Endothelial cell of umbilical vein (primary cell): ENCODE results near the gene LRRC71. TPM values are rescaled to one million over a fixed set of nuclear protein-coding genes. Genes with fewer than 3 reads are reported as not detected.
A peak's percentile ranks its signal among the peaks of the same experiment; 100 is the strongest.

ENCODE experiments used
- BruUV-seq: library from RNA; stranded (reverse); fragments of 400-500 nt; replicated peaks from 2 replicates; lab custom pipeline; 2021; lab: Mats Ljungman, UMichigan
- CTCF ChIA-PET: fragments of 300-600, 350-600 bp; sonication (Branson Sonifier 250); formaldehyde crosslinking; loops from one replicate; lab custom pipeline; 2021; ENCODE audit warnings: antibody characterized with exemption, inconsistent platforms; lab: Charles Lee
- POLR2A ChIA-PET: fragments of 300-600, 350-600 bp; sonication (Branson Sonifier 250); formaldehyde crosslinking; loops from one replicate; lab custom pipeline; 2021; ENCODE audit warnings: antibody characterized with exemption, inconsistent platforms; lab: Charles Lee
- DNase-seq: peaks from one replicate; pipeline ENCODE4 v3.0.0-alpha.2; 2011; ENCODE audit warnings: low read depth, low spot score
- FAIRE-seq: peaks from 2 replicates; lab custom pipeline; 2011; peaks lifted over from hg19 to GRCh38; lab: Jason Lieb, UNC
- H2AFZ ChIP-seq: 2 replicates; pipeline ENCODE4 v1.6.0; 2012; ENCODE audit warnings: low read depth, low read length, control low read depth, inconsistent platforms
- H3K27ac ChIP-seq: 2 replicates; pipeline ENCODE4 v1.5.1; 2011; ENCODE audit warnings: low read depth, mild to moderate bottlenecking, control low read depth, low read length, moderate library complexity; ENCODE audit not compliant: insufficient read depth
- H3K27me3 ChIP-seq, 2 experiments: 2 replicates each; pipeline versions ENCODE4 v1.6.0 to v1.6.1; 2011; ENCODE audit warnings: low read length in 2 of 2, mixed read lengths in 1 of 2; ENCODE audit not compliant: control insufficient read depth in 2 of 2, insufficient read depth in 2 of 2
- H3K36me3 ChIP-seq, 2 experiments: 2 replicates in 1 of 2; 3 replicates in 1 of 2; pipeline ENCODE4 v1.5.1; 2011; ENCODE audit warnings: low read length in 2 of 2, mild to moderate bottlenecking in 1 of 2, moderate library complexity in 1 of 2; ENCODE audit not compliant: control insufficient read depth in 2 of 2, insufficient read depth in 2 of 2; ENCODE audit errors: extremely low read depth in 1 of 2
- H3K4me1 ChIP-seq: 3 replicates; pipeline ENCODE4 v1.5.1; 2011; ENCODE audit warnings: mild to moderate bottlenecking, low read length; ENCODE audit not compliant: control insufficient read depth, insufficient read depth; ENCODE audit errors: extremely low read depth
- H3K4me2 ChIP-seq: 2 replicates; pipeline ENCODE4 v1.6.1; 2011; ENCODE audit warnings: low read length, control low read depth, mixed read lengths; ENCODE audit not compliant: insufficient read depth
- H3K4me3 ChIP-seq, 3 experiments: fragments of 200-600 bp in 1 of 3; sonication (generic), shearing (Covaris generic) in 1 of 3; replicated peaks in 1 of 3; 2 replicates each; pipeline ENCODE4 v1.5.1; 2011 to 2016; ENCODE audit warnings: control low read depth in 3 of 3, low read length in 3 of 3, mild to moderate bottlenecking in 2 of 3, inconsistent platforms in 1 of 3, low read depth in 1 of 3, moderate library complexity in 1 of 3; ENCODE audit not compliant: insufficient read depth in 1 of 3
- H3K79me2 ChIP-seq: 2 replicates; pipeline ENCODE4 v1.6.0; 2012; ENCODE audit warnings: low read length, inconsistent platforms; ENCODE audit not compliant: control insufficient read depth, insufficient read depth
- H3K9ac ChIP-seq: replicated peaks from 2 replicates; pipeline ENCODE3; 2011; ENCODE audit warnings: low read length, control low read depth; ENCODE audit not compliant: insufficient read depth; ENCODE audit errors: extremely low read depth
- H3K9me1 ChIP-seq: replicated peaks from 3 replicates; pipeline ENCODE4 v1.6.0; 2011; ENCODE audit warnings: mild to moderate bottlenecking, low read length; ENCODE audit not compliant: control insufficient read depth, insufficient read depth; ENCODE audit errors: extremely low read depth
- H3K9me3 ChIP-seq: replicated peaks from 2 replicates; pipeline ENCODE4 v1.5.1; 2012; ENCODE audit warnings: low read length, inconsistent platforms; ENCODE audit not compliant: control insufficient read depth, insufficient read depth
- H4K20me1 ChIP-seq: replicated peaks from 2 replicates; pipeline ENCODE3; 2011; ENCODE audit warnings: mild to moderate bottlenecking, low read length; ENCODE audit not compliant: control insufficient read depth, insufficient read depth; ENCODE audit errors: extremely low read depth
- EZH2 ChIP-seq: IDR thresholded peaks from 2 replicates; pipeline ENCODE4 v1.6.1; 2012; ENCODE audit warnings: borderline replicate concordance, low read depth, mild to moderate bottlenecking, moderate library complexity, low read length, inconsistent platforms; ENCODE audit not compliant: severe bottlenecking
- FOS ChIP-seq: IDR thresholded peaks from 2 replicates; pipeline ENCODE4 v1.6.1; 2011; ENCODE audit warnings: mild to moderate bottlenecking, low read length, moderate library complexity, borderline replicate concordance; ENCODE audit not compliant: insufficient read depth
- GATA2 ChIP-seq: IDR thresholded peaks from 2 replicates; pipeline ENCODE4 v1.7.0; 2011; ENCODE audit warnings: low read depth, mild to moderate bottlenecking, moderate library complexity, mixed read lengths, low read length; ENCODE audit not compliant: insufficient read length, insufficient read depth
- JUN ChIP-seq: IDR thresholded peaks from 2 replicates; pipeline ENCODE4 v1.6.1; 2011; ENCODE audit warnings: borderline replicate concordance, low read depth; ENCODE audit not compliant: insufficient read length, insufficient read depth
- MYC ChIP-seq: IDR thresholded peaks from one replicate; pipeline ENCODE4 v1.6.1; 2011; ENCODE audit warnings: mild to moderate bottlenecking, low read depth, low read length
- POLR2A ChIP-seq: IDR thresholded peaks from 2 replicates; pipeline ENCODE4 v1.6.1; 2012; ENCODE audit warnings: low read depth, mild to moderate bottlenecking, control low read depth, low read length
- POLR2AphosphoS5 ChIP-seq: IDR thresholded peaks from 2 replicates; pipeline ENCODE4 v1.6.1; 2012; ENCODE audit warnings: low read depth, mild to moderate bottlenecking, control low read depth, low read length, moderate library complexity; ENCODE audit not compliant: insufficient read depth
- dilution Hi-C: fragments of 300-500 bp; cut with MboI; formaldehyde crosslinking; loops from one replicate; pipeline ENCODE4 v1.15.0; 2019; ENCODE audit warnings: low sequenced_read_pairs; ENCODE audit not compliant: extremely low pct_ligation_motif_present
- intact Hi-C: fragments of 100-400 bp; cut with micrococcal nuclease; formaldehyde crosslinking; loops from one replicate; pipeline ENCODE4 v1.10.0; 2022
- polyA plus RNA-seq, 4 experiments: library from polyadenylated mRNA; depleted of rRNA in 3 of 4; stranded (reverse) in 3 of 4; unstranded in 1 of 4; fragments of >200 nt; gene quantifications; 2 replicates each; pipeline versions ENCODE4 v1.2.1 to v1.2.3, GENCODE V29; 2011 to 2012; ENCODE audit warnings: missing spikeins in 1 of 4
- total RNA-seq: library from RNA; stranded (reverse); gene quantifications from 2 replicates; pipeline ENCODE4 v1.2.3, GENCODE V29; 2021
- TF ChIP-seq, protein P1 (sequence below): IDR thresholded peaks from 2 replicates; pipeline ENCODE4 v1.6.1; 2011; ENCODE audit not compliant: insufficient read depth, insufficient read length
- TF ChIP-seq, protein P2 (sequence below), 2 donors: IDR thresholded peaks; 1 replicate in 1 of 2; 2 replicates in 1 of 2; pipeline ENCODE4 v1.5.1; 2011; ENCODE audit warnings: low read length in 2 of 2, mild to moderate bottlenecking in 2 of 2, moderate library complexity in 2 of 2, control low read depth in 1 of 2, inconsistent platforms in 1 of 2, low read depth in 1 of 2; ENCODE audit not compliant: insufficient read depth in 1 of 2; ENCODE audit errors: extremely low read depth in 1 of 2

Gene LRRC71
- total and polyA plus RNA-seq, 2 donors (not counting 3 experiments of a cell fraction or from before 2014, with no cell fraction given), result 0.35 to 0.66 TPM

DNA sequence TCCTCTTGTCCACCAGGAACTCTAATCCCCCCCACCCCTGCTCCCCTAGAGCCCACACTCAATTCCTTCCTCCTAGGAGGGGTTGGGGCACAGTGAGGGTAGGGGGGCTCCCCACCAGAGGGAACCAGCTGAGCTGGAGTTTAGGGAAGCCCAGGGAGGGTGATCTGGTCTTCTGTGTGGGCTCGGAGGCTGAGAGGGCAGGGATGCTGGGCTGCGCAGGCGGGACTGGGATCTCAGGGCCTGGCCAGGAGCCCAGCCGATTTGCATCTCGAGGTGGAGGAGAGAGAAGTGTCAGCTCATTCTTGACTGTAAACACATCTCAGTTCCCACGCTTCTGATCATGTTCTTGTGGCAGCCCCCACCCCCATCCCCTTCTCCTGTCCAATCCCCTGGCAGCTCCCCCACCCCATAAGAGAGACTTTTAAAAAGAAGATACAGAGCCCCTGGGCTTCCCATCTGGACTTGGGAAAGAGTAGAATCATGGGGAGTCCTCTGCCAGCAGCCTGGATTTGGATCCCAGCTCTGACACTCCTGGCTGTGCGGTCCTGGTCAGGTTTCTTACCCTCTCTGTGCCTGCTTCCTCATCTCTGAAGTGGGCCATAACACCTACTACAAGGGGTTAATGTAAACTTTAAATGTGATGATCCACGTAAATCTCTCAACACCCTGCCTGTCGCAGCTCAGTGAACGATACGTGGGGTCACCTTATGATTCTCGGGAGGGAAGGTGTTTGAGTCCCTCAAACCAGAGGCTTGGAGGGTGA, 20.3 kb upstream of the LRRC71 start:
- Histone ChIP-seq H3K27me3 (no peaks in the 10 kb centered on the region), H3K79me2 (peaks cover 93% of the 10 kb centered on the region), H3K4me3 (no peak overlapping the region), H3K4me2 (no peak overlapping the region), H3K36me3 (peaks cover 0 to 7% of the 10 kb centered on the region in 2 experiments), H3K9ac (peak overlapping the region; percentile 22), H3K9me3 (no peaks in the 10 kb centered on the region), H3K4me1 (peaks cover 89% of the 10 kb centered on the region), H2AFZ (no peak overlapping the region), H4K20me1 (no peaks in the 10 kb centered on the region), H3K27ac (peak overlapping the region; percentile 95), H3K9me1 (no peaks in the 10 kb centered on the region)
- ChIA-PET POLR2A (no interaction called here), CTCF (interaction anchor here (1.0 to 1.8 kb wide), 5 partner anchors 8 to 41 kb away, joined by 3 to 8 read pairs (median 5); no protein-coding TSS in a partner anchor)
- DNase-seq, result peak; percentile 57
- BruUV-seq, result no TSS peak
- dilution Hi-C loops (no loop called here), intact Hi-C loops (loop anchor here (10.0 kb wide), 1 partner anchor 395 kb away; the partner anchor contains the start of gene MEF2D)
- TF ChIP-seq MYC (no peak), EZH2 (no peak), POLR2A (no peak), FOS (no peak), GATA2 (no peak), JUN (no peak), POLR2AphosphoS5 (no peak)
- TF ChIP-seq, protein P1, sequence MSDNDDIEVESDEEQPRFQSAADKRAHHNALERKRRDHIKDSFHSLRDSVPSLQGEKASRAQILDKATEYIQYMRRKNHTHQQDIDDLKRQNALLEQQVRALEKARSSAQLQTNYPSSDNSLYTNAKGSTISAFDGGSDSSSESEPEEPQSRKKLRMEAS, result no peak
- TF ChIP-seq, protein P2, sequence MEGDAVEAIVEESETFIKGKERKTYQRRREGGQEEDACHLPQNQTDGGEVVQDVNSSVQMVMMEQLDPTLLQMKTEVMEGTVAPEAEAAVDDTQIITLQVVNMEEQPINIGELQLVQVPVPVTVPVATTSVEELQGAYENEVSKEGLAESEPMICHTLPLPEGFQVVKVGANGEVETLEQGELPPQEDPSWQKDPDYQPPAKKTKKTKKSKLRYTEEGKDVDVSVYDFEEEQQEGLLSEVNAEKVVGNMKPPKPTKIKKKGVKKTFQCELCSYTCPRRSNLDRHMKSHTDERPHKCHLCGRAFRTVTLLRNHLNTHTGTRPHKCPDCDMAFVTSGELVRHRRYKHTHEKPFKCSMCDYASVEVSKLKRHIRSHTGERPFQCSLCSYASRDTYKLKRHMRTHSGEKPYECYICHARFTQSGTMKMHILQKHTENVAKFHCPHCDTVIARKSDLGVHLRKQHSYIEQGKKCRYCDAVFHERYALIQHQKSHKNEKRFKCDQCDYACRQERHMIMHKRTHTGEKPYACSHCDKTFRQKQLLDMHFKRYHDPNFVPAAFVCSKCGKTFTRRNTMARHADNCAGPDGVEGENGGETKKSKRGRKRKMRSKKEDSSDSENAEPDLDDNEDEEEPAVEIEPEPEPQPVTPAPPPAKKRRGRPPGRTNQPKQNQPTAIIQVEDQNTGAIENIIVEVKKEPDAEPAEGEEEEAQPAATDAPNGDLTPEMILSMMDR (IDR thresholded peaks at IDR 0.05; ENCODE audit: extremely low read depth in 1 of 2, insufficient read depth in 1 of 2, low read depth in 1 of 2, low read length in 2 of 2), result no peak
- FAIRE-seq, result peak; percentile 83
